BJ (cell line): ENCODE data around the gene SATL1. TPM values are rescaled to one million over a fixed set of nuclear protein-coding genes. Genes with fewer than 3 reads are reported as not detected.

ENCODE experiments used
- CTCF ChIA-PET: fragments of 350-600 bp; formaldehyde crosslinking; extraction: SDS; loops from one replicate; lab custom pipeline; 2021; ENCODE audit warnings: antibody characterized with exemption, inconsistent platforms; lab: Yijun Ruan, JAX
- POLR2A ChIA-PET: fragments of 300-600 bp; sonication (Branson Sonifier 250); formaldehyde crosslinking; extraction: SDS; loops from one replicate; lab custom pipeline; 2021; ENCODE audit warnings: antibody characterized with exemption; lab: Charles Lee
- DNase-seq: peaks from one replicate; pipeline ENCODE4 v3.0.0-alpha.2; 2011; ENCODE audit warnings: low read depth
- H3K27me3 ChIP-seq: 2 replicates; pipeline ENCODE4 v1.6.0; 2011; ENCODE audit warnings: low read length; ENCODE audit not compliant: control insufficient read depth, insufficient read depth
- H3K36me3 ChIP-seq: 2 replicates; pipeline ENCODE4 v1.5.1; 2011; ENCODE audit warnings: low read length; ENCODE audit not compliant: control insufficient read depth, insufficient read depth
- H3K4me3 ChIP-seq: 2 replicates; pipeline ENCODE4 v1.5.1; 2011; ENCODE audit warnings: low read depth, mild to moderate bottlenecking, control low read depth, low read length
- CTCF ChIP-seq: IDR thresholded peaks from 2 replicates; pipeline ENCODE4 v1.5.1; 2011; ENCODE audit warnings: low read depth, mild to moderate bottlenecking, control low read depth, inconsistent platforms, low read length, moderate library complexity; ENCODE audit not compliant: insufficient read depth
- polyA plus RNA-seq: library from polyadenylated mRNA; depleted of rRNA; stranded (reverse); fragments of >200 nt; gene quantifications from 2 replicates; pipeline ENCODE4 v1.2.3, GENCODE V29; 2011

Gene SATL1
- polyA plus RNA-seq, 1 experiment, result not detected

- Histone ChIP-seq H3K27me3 (no peaks in the 10 kb centered on the region), H3K4me3 (no peak overlapping the region), H3K36me3 (no peaks in the 10 kb centered on the region)
- TF ChIP-seq CTCF, result no peak
- DNase-seq, result no peak
- POLR2A ChIA-PET, result no interaction called here
- CTCF ChIA-PET, result no interaction called here
Measured at GRCh38 chrX:85203461-85203970, 40.1 kb downstream of the SATL1 start.

DNA sequence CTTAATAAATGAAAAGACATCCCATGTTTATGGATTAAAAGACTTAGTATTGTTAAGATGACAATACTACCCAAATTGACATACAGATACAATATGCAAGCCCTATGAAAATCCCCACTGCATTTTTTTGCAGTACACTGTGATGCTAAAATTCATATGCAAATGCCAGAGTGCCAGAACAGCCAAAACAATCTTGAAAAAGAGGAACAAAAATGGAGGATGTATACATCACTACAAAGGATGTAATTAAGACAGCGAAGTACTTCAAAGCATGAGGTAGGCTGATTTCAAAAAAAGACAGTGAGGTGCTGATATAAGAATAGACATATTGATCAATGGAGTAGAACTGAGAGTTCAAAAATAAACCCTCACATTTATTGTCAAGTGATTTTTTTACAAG is 47.3 kb downstream of the SATL1 start:
- Histone ChIP-seq H3K36me3 (no peaks in the 10 kb centered on the region), H3K4me3 (no peak overlapping the region), H3K27me3 (no peaks in the 10 kb centered on the region)
- DNase-seq, result no peak
- no peak for TF ChIP-seq CTCF
- POLR2A ChIA-PET, result no interaction called here
- CTCF ChIA-PET, result no interaction called here

DNA sequence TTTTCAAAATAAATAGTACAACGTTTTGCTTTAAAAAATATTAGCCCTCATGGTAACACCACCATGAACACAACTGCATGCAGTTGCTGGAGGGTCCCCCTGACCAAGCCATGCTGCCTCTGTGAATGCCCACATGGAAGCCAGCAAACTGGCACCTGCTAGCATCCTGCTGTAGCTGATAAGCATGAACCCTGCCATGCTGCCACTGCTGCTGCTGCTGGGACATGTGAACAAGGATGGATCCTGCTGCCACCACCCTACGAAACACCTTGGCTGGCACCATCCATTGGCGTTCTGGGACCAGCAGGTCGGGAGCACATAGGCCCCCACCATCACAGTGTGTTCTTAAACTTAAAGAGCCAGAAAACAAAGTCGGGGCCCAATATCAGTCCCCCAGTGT is 83.9 kb downstream of the SATL1 start:
- no peaks in the 10 kb centered on the region for H3K36me3 ChIP-seq
- no peak for TF ChIP-seq CTCF
- DNase-seq, result no peak
- H3K27me3 ChIP-seq, result no peaks in the 10 kb centered on the region
- ChIA-PET POLR2A (no interaction called here), CTCF (no interaction called here)
- H3K4me3 ChIP-seq, result no peak overlapping the region

DNA sequence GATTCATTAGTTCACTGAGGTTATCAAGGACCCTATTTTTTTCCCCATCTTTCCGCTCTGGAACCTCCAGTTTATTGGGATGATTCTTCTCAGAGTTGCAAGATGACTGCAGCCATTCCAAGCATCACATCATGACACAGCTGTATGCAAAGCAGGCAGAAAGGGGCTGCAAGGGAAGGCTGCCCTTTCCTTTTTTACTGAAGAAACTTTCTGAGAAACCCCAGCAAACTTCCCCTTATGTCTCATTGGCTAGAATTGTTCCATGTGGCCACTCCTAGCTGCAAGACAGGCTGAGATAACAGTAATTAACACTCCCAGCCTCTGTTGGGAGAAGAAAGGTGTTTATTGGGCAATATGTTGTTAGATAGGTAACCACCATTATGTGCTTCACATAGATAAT is 102.6 kb downstream of the SATL1 start:
- ChIA-PET POLR2A (no interaction called here), CTCF (interaction anchor here (1.5 kb wide), 1 partner anchor 30 kb away, joined by 4 read pairs; no protein-coding TSS in a partner anchor)
- Histone ChIP-seq H3K4me3 (no peak overlapping the region), H3K27me3 (no peaks in the 10 kb centered on the region), H3K36me3 (no peaks in the 10 kb centered on the region)
- TF ChIP-seq CTCF, result no peak
- no peak for DNase-seq

- no peak for TF ChIP-seq CTCF
- ChIA-PET POLR2A (no interaction called here), CTCF (no interaction called here)
- Histone ChIP-seq H3K36me3 (no peaks in the 10 kb centered on the region), H3K27me3 (no peaks in the 10 kb centered on the region), H3K4me3 (no peak overlapping the region)
- DNase-seq, result no peak
Measured at GRCh38 chrX:85139422-85139821, 104.2 kb downstream of the SATL1 start.
